Peyer's patch (tissue), 4 donors: ENCODE measurements around the gene CPPED1.

Experiments
- POLR2A ChIP-seq, 2 donors: fragments of 450-650 bp; IDR thresholded peaks; one replicate each; pipeline ENCODE4 v1.5.1; 2017; ENCODE audit warnings: antibody characterized with exemption in 2 of 2, mild to moderate bottlenecking in 2 of 2, moderate library complexity in 2 of 2
- TF ChIP-seq, protein P1 (sequence below), 6 experiments: fragments of 450-650 bp in 4 of 6; fragments of 200-600 bp in 2 of 6; sonication (generic) in 1 of 6; IDR thresholded peaks; one replicate each; pipeline ENCODE4 v1.5.1; 2017 to 2019; ENCODE audit warnings: antibody characterized with exemption in 6 of 6, mild to moderate bottlenecking in 3 of 6, moderate library complexity in 1 of 6

DNA sequence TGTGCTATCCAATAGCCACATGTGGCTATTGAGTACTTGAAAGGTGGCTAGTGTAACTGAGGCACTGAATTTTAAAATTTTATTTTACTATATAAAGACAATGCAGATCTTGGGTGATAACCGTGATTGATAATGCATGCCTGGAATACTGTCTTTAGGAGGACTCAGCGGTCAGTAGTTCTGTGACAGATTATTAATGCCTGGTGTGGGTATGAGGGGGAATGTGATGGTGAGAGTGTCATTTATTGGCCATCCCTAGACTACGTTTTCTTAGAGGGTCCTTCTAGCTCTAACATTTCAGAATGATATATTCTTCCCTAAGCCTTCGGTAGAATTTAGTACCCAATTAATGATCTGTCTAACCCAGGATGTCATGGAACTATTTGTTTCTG, 157.6 kb downstream of the CPPED1 start:
- TF ChIP-seq, protein P1, sequence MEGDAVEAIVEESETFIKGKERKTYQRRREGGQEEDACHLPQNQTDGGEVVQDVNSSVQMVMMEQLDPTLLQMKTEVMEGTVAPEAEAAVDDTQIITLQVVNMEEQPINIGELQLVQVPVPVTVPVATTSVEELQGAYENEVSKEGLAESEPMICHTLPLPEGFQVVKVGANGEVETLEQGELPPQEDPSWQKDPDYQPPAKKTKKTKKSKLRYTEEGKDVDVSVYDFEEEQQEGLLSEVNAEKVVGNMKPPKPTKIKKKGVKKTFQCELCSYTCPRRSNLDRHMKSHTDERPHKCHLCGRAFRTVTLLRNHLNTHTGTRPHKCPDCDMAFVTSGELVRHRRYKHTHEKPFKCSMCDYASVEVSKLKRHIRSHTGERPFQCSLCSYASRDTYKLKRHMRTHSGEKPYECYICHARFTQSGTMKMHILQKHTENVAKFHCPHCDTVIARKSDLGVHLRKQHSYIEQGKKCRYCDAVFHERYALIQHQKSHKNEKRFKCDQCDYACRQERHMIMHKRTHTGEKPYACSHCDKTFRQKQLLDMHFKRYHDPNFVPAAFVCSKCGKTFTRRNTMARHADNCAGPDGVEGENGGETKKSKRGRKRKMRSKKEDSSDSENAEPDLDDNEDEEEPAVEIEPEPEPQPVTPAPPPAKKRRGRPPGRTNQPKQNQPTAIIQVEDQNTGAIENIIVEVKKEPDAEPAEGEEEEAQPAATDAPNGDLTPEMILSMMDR (IDR thresholded peaks at IDR 0.05), result no peak
- no peak for TF ChIP-seq POLR2A (IDR thresholded peaks at IDR 0.05)
